LNCaP clone FGC (cell line): ENCODE results near the gene RINL.

ENCODE experiments used
- DNase-seq: peaks from one replicate; pipeline ENCODE4 v3.0.0-alpha.2; 2011; ENCODE audit warnings: low read depth
- H3K4me3 ChIP-seq: 2 replicates; pipeline ENCODE4 v1.5.1; 2011; ENCODE audit warnings: mild to moderate bottlenecking, low read depth, low read length, control low read depth
- CTCF ChIP-seq: IDR thresholded peaks from 2 replicates; pipeline ENCODE4 v1.5.1; 2012; ENCODE audit warnings: mild to moderate bottlenecking; ENCODE audit not compliant: control insufficient read depth, insufficient read depth; ENCODE audit errors: extremely low read depth

RINL gene

GRCh38 chr19:38836983-38837626 is 41.0 kb downstream of the RINL start:
- no peak for DNase-seq
- no peak for TF ChIP-seq CTCF
- H3K4me3 ChIP-seq, result no peak overlapping the region

GRCh38 chr19:38836159-38836982 is 41.7 kb downstream of the RINL start:
- no peak for TF ChIP-seq CTCF
- H3K4me3 ChIP-seq, result no peak overlapping the region

DNA sequence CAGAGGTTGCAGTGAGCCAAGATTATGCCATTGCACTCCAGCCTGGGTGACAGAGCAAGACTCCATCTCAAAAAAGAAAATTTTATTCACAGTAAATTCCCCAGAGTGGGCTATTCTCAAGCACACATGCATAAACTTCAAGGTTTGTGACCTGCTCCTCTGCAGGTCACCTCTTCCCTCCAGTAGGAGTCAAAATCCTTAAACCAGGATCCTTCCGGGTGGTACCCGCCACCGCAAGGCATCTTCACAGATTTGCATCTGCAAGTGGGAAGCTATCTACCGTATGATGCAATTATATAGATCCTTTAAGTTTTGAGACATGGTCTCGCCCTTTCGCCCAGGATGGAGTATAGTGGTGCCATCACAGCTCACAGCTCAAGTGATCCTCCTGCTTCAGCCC is 43.5 kb downstream of the RINL start:
- H3K4me3 ChIP-seq, result no peak overlapping the region
- no peak for TF ChIP-seq CTCF
- no peak for DNase-seq

More at GRCh38 chr19:38836159-38836982, 41.7 kb downstream of the RINL start:
- no peak for DNase-seq

DNA sequence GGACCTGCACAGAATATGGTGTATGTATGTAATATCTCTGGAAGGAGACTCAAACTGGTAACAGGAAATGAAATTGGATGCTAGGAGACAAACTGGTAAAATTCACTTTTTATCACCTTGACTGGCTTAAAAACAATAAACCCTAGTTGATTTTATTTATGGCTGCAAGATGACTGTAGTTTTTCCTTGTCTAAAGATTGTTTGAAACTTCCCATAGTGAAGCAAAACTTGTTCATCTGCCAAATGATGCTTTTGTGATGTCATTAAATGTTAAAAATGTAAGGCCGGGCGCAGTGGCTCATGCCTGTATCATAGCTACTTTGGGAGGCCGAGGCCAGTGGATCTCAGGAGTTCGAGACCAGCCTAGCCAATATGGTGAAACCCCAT is 44.0 kb downstream of the RINL start:
- TF ChIP-seq CTCF, result no peak
- H3K4me3 ChIP-seq, result no peak overlapping the region
- DNase-seq, result no peak

- DNase-seq, result no peak
- no peak for TF ChIP-seq CTCF
- H3K4me3 ChIP-seq, result no peak overlapping the region
Observed at GRCh38 chr19:38833092-38833425, 45.0 kb downstream of the RINL start.

DNA sequence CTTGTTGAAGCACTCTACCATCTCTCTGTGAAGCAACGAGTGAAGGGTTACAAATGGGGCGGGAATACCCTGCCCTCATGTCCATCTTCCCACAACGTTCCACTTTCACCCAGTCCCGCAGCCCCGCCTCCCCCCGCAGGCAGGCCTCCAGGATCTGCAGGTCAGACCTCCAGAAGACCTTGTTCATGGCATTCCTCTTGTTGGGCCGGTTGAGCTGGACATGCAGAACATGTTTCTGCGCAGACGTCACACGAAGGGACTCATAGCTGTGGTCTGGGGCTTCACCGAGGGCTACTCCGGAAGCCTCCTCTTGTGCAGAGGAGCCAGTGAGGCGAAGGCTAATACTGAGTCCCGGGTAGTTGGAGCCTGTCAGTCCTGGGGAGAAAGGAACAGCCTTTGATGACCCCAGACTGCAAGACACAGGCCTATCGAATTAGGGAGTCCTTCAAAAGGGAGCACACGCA is 46.9 kb downstream of the RINL start:
- H3K4me3 ChIP-seq, result peak overlapping the region; percentile 88
- no peak for TF ChIP-seq CTCF
- peak; percentile 92 for DNase-seq
